ENCODE measurements around the gene DNLZ.
"Not testable (repeated sequence)": the region's sequence is repeated elsewhere in the genome, so short reads cannot be mapped to it uniquely, and the experiment has no call there.

Gene DNLZ

GRCh38 chr9:136363106-136363948 lies at the start of gene DNLZ:
DNLZ (minus strand) TSS chr9:136363744; CDS start chr9:136363714, 30 bp downstream.
- TF ChIP-seq CTCF (IDR thresholded peaks at IDR 0.05): peak; percentile 98
- Histone ChIP-seq H3K4me3 (peak within 1 kb of the TSS; percentile 92), H3K27ac (peak within 1 kb of the TSS; percentile 54 to 99)
- peak; percentile 98 for DNase-seq (ENCODE audit: low spot score)

DNA sequence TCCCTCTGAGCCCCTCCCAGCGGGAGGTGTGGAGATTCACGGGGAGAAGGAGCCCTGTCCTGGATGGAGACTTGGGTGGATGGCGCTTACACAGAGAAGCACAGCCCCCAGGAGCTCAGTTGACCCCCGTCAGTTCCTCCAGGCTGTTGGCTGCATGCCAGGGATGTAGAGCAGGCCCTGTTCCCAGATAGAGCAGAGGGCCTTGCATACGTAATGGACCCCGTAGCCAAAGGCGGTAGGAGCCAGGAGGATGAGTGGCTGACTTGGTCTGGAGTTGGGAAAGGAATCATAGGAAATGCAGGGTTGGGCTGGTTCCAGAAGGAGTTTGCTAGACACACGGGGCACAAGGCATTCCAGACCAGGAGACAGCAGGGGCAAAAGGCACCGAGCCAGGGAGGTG lies 49.4 kb upstream of the DNLZ start:
- DNase-seq (ENCODE audit: low spot score): no peak
- TF ChIP-seq CTCF (IDR thresholded peaks at IDR 0.05): no peak
- Histone ChIP-seq H3K27ac (no peak overlapping the region), H3K4me3 (no peak overlapping the region)

DNA sequence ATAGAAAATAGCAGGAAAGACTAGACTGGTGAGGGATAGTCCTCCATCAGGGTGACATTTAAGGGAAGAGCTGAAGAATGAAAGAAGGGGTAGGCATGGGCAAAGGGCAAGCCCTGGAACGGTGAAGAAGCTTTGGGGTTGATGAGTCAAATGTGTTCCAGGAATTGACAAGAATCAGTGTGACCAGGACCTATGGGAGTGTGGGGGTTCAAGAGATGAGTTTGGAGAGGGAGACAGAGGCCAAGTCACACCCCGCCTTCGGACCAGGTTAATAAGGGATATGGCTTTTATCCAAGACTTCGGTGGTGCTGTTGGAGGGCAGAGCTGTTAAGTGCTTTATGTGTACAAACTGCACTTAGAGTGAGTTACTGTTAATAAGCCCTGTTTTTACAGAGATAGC lies 47.8 kb upstream of the DNLZ start:
- no peak for TF ChIP-seq CTCF (IDR thresholded peaks at IDR 0.05)

DNA sequence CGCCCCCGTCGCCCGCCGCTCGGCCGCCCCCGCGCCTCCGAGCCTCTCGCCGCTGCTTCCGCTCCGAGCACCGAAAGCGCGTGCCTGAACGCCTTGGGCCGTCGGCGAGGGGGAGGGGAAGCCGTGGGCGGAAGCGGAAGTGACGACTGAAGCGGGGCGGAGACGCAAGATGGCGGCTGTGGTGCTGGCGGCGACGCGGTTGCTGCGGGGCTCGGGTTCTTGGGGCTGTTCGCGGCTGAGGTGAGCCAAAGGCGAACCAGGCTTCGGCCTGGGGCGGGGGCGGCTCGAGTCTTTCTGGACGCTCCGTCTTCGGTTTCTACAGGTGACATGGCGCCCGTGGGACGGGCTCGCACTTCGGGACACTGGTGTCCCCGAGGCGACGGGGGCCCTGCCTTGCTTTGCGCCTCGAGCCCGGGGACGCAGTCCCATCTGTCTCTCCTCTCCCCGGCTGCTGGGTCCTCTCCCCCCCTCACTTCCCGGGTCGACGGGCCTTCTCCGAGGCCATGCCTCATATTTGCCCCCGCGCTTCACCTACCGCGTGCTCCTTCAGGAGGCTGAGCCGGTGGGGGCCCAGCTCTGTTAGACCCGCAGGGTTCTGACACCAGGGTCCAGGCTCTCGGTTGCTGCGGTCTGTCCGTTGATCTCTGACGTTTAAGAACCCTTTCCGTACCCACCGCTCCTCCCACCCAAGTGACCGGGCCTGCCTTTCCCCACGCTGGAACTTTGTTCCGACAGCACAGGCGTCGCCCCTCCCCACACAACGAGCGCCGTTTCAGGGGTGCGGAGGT lies 47.1 kb upstream of the DNLZ start, which contains the start of the genes ENTR1 and PMPCA:
ENTR1 (minus strand) TSS at position 115 of the 788 bp plus-strand sequence. CDS start 217 bp downstream, outside the sequence.
PMPCA (plus strand) TSS at position 159 of the 788 bp plus-strand sequence; CDS start at position 170, 11 bp downstream.
- TF ChIP-seq CTCF (IDR thresholded peaks at IDR 0.05): no peak
- peak within 1 kb of the TSS; percentile 80 to 90 for H3K27ac ChIP-seq
- peak within 1 kb of the TSS; percentile 97 for H3K4me3 ChIP-seq
- DNase-seq (ENCODE audit: low spot score): peak; percentile 92

More for the DNA sequence above, 47.8 kb upstream of the DNLZ start:
- Histone ChIP-seq H3K27ac (no peak overlapping the region), H3K4me3 (peak overlapping the region; percentile 97)
- no peak for DNase-seq (ENCODE audit: low spot score)

GRCh38 chr9:136409557-136410455 lies 46.3 kb upstream of the DNLZ start:
- TF ChIP-seq CTCF (IDR thresholded peaks at IDR 0.05): no peak
- peak overlapping the region in 1 of 2 donors; percentile 90 for H3K27ac ChIP-seq
- H3K4me3 ChIP-seq: peak overlapping the region; percentile 97
- DNase-seq (ENCODE audit: low spot score): no peak

- Histone ChIP-seq H3K27ac (no peak overlapping the region), H3K4me3 (no peak overlapping the region)
- DNase-seq (ENCODE audit: low spot score): no peak
- no peak for TF ChIP-seq CTCF (IDR thresholded peaks at IDR 0.05)
Observed at GRCh38 chr9:136407911-136408310, 44.4 kb upstream of the DNLZ start.

GRCh38 chr9:136407061-136407460 lies 43.5 kb upstream of the DNLZ start:
- DNase-seq (ENCODE audit: low spot score); H3K27ac ChIP-seq; H3K4me3 ChIP-seq: not testable (repeated sequence)

GRCh38 chr9:136405904-136406303 lies 42.4 kb upstream of the DNLZ start:
- DNase-seq (ENCODE audit: low spot score); H3K4me3 ChIP-seq; H3K27ac ChIP-seq: not testable (repeated sequence)

Measured in coronary artery (tissue), 2 donors.